NCI-H2227 (cell line): Measurements from ENCODE around the gene PPP1R26.
A peak's percentile ranks its signal among the peaks of the same experiment; 100 is the strongest.
"Not testable (repeated sequence)": the region's sequence is repeated elsewhere in the genome, so short reads cannot be mapped to it uniquely, and the experiment has no call there.

ENCODE experiments used
- DNase-seq: peaks from one replicate; lab custom pipeline; 2025; ENCODE audit not compliant: unreplicated experiment; lab: John Stamatoyannopoulos, UW

The PPP1R26 gene

DNA sequence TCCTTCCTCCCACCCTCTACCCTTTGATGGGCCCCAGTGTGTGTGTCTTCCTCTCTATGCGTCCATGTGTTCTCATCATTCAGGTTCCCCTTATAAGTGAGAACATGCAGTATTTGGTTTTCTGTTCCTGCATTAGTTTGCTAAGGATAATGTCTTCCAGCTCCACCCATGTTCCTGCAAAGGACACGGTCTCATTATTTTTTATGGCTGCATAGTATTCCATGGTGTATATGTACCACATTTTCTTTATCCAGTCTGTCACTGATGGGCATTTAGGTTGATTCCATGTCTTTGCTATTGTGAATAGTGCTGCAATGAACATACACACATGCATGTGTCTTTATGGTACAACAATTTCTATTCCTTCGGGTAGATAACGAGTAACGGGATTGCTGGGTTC lies 21.1 kb upstream of the PPP1R26 start:
- DNase-seq: not testable (repeated sequence)

- no peak for DNase-seq
Measured at GRCh38 chr9:135461936-135462335, 17.6 kb upstream of the PPP1R26 start.

GRCh38 chr9:135463140-135463539 lies 16.4 kb upstream of the PPP1R26 start:
- no peak for DNase-seq

- no peak for DNase-seq
Measured at GRCh38 chr9:135464181-135464580, 15.4 kb upstream of the PPP1R26 start.

DNA sequence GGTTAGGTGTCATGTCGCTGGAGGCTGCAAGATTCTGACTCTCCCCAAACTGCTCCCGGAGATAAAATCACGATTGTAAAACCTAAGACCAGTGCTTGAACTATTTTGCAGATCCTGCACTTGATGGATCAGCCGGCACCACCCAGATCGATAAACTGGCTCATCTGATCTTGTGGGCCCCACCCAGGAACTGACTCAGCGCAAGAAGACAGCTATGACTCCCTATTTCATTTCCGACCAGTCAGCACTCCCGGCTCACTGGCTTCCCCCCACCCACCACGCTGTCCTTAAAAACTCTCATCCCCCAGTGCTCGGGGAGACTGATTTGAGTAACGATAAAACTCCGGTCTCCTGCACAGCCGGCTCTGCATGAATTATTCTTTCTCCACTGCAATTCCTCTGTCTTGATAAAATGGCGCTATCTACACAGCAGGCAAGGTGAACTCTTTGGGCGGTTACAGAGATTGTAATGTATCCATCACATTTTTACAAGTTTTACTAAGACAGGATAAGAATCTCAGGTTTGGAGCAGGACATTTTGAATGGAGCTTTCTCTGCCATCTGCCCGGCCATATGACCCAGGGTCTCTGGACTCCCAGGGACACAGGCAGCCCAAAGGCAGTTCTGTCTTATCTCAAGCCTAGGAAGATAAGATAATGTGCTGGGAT lies 10.6 kb upstream of the PPP1R26 start:
- peak; percentile 21 for DNase-seq

DNA sequence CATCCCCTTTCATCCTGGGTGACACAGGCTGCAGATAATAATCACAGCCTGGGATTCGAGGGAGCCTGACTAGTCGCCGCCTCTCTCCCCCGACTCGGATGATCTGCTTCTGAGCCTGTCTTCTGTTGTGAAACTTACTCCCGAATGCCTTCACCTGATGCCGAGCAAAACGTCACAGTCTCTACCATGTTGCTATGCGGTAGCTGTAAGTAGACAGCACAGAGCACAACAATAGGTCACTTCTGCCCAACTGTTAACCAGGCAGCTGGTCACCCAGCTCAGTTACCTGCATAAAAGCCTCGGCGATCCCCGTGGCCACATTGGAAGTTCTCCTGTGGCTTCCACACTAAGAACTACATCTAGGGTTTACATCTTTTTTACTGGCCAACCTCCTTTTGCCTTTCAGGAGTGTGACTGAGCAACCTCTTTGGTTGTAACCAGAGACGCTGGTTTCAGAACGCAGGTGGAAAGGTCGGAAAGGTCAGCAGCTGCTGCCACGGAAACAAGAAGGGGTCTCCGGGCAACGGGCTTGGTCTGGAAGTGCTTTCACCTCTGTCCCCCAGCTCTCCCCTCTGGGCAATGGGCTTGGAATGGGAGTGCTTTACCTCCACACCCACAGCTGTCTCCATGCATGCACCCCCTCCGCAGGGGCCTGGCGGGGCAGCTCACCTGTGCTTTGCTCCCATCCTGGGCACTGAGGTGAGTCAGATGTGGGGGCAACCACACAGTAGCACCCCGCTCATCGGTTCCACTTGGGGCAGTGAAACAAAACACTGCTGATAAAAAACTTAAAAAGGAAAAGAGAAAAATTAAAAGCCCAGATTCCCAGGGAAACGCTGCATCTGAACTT lies 7.6 kb upstream of the PPP1R26 start:
- DNase-seq: peak; percentile 6

DNA sequence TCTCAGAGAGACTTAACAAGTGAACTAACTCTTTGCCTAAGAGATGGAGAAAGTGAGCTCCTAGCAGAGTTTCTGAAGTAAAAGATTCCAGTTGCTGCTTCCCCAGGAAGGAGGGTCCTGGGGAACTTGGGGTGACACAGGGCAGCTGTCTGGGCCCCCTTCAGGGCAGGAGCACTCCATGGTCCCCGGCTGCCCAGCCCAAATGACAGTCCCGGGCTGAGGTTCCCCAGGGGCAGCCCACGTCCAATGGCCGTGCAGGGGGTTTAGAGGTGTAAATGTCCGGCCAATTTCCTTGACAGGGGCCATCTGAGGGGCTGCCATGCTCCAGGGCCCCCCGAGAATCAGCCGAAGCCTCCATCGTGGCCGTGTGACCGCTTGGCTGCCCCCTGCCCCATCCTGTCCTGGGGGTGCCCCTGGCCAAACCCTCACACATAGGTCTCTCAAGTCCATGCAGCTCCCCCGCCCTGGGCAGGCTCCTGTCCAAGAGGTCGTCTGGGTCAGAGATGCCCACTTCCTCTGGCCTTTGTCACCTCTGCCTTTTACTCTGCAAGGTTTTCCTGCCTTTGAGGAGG lies 5.5 kb upstream of the PPP1R26 start:
- DNase-seq: no peak

DNA sequence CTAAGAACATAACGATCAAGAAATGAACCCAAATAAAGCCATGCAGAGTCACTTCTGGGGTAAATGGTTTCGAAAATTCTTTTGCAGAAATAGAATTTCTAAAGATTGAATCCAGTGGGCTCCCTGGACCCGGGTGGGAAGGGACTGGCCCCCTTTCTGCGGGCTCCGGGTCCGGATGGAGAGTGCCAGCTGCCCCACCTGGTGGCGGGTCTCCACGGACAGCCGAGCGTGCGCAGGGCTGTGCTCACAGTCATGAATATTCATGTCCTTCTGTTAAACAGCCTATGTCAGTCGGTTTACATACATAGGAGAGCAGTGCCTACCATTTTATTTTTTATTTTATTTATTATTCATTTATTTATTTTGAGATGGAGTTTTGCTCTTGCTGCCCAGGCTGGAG lies 4.7 kb upstream of the PPP1R26 start:
- DNase-seq: peak; percentile 59

DNA sequence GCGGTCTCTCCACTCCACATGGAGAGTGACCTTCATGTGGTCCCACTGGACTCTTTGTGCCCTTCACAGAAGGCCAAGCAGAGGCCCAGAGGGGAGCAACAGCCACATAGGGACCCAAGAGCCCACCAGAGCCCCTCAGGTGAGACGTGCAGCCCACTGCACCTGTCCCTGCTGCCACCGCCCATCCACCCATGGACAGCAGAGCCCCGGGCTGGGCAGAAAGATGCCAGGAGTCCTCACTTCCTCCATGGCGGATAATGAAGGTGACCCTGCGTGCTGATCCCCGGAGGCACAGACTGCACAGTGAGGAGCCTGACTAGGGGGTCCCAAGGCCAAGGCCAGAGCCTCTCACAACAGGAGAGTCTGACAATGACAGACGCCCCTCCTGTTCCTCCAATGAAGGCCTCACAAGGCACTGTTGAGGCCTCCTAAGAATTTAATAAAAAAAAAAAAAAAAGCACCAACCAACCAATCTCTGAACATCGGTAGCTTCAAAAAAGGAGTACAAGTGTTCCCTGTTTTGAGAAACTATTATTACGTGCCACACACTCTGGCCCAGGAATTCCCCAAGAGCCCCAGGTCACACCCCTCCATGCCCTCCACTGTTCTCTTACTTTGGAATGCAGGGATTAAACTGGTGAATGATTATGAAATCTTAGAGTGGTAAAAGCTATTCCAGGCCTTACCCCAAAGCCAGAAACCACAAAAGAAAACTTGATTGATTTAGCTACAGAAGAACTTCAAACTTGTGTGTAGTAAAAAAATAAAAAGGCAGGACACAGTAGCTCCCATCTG lies 2.8 kb upstream of the PPP1R26 start:
- no peak for DNase-seq

- no peak for DNase-seq
Measured at GRCh38 chr9:135478191-135478590, 1.4 kb upstream of the PPP1R26 start.

DNA sequence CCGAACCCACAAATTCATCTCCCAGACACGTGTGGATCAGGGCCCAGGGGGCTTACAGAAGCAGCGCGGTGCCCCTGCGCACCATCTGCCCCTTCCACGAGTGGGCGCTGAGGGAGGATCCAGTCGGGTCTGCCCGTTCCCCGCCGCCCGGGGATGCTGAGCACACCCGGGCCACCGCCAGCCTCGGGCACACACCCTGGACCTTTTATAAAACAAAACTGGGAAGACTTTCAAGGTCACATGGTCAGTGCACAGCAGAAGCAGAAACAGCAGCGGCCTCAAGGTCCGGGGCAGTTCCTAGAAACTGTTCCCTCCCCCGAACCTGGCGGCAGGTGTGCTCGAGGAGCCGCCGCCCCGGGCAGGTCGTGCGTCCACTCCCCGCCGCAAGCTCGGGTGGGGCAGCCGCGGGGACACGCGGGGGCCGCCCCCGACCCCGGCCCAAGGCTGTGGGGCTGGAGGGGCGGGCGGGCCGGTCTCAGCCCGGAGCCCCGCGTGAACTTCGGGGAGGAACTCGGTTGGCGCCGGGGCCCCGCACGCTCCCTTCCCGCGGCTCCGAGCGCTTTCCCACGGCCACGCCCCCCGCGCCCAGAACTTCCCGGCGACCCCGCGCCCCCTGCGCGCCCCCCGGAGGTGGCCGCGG lies 633 bp upstream of the PPP1R26 start:
- DNase-seq: peak; percentile 21

DNA sequence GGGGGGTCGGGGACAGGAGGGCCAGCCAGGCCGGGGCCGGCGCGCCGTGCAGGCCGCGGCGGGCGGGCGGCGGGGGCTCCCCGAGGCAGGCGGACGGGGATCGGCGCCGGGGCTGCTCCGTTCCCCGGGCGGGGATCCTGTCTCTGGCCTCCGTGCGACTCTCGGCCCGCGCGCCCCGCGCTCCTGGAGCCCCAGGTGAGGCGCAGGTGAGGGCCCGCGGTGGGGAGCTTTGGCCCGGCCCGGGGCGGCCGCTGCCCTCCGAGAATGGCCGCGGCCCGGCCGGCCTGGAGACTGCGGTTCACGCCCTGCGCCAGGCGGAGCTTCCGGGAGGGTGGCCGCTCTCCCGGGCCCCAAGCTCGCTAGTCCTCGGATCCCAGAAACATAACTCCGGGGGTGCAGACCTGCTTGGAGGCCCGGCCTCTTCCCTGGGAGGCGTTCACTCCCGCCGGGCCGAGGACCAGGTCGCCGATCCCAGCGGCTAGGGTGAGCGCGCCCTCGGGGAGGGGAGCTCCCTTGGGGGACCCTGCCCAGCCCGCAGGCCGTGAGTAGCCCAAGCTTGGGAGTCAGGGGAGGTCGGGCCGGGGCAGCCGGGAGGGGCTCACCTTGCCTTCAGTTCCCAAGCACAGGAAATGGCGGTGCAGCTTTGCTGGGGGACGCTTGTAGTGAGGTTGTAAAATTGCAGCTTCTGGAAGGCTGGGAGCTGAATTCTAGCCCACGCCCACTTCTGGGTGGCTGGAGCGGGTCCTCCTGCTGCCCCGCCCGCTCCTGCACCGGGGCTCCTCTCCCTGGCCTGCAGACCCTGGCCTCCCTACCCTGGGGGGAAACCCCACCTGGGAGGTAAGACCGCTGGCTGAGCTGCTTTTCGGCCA lies 723 bp downstream of the PPP1R26 start:
- peak; percentile 54 for DNase-seq

- no peak for DNase-seq
Measured at GRCh38 chr9:135480940-135481310, 1.3 kb downstream of the PPP1R26 start.

DNA sequence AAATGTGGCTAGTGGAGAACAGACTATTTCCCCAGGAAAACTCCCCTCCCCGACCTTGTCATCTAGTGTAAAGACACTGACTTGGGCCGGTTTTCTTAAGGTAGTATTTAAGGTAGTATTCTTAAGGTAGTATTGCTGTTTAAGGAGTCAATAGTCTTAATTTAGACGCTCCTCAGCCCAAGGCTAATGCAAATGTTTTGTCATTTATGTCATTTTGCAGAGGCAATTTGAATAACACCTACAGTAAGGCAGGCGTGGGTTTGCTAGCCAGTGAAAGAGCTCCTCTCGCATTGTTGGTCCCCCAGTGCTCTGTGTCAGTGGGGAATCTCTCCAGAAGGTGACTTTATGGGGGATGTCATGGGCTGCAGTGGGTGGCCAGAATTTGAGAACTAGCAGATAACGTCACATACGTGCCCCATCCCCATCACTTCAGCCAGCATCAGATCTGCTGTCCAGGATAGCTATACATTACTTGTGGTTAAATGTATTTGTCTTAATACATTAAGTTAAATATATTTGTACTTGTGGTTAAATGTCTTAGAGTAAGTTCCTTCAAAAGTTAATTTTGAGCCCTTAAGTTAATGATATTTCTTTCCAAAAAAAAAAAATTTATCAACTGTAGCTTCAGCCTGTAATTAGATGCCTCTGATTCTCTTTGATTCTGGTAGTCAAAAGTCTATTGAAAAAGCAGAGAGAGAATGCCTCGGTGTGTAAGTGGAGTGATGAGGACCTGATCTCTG lies 2.6 kb downstream of the PPP1R26 start:
- no peak for DNase-seq

DNA sequence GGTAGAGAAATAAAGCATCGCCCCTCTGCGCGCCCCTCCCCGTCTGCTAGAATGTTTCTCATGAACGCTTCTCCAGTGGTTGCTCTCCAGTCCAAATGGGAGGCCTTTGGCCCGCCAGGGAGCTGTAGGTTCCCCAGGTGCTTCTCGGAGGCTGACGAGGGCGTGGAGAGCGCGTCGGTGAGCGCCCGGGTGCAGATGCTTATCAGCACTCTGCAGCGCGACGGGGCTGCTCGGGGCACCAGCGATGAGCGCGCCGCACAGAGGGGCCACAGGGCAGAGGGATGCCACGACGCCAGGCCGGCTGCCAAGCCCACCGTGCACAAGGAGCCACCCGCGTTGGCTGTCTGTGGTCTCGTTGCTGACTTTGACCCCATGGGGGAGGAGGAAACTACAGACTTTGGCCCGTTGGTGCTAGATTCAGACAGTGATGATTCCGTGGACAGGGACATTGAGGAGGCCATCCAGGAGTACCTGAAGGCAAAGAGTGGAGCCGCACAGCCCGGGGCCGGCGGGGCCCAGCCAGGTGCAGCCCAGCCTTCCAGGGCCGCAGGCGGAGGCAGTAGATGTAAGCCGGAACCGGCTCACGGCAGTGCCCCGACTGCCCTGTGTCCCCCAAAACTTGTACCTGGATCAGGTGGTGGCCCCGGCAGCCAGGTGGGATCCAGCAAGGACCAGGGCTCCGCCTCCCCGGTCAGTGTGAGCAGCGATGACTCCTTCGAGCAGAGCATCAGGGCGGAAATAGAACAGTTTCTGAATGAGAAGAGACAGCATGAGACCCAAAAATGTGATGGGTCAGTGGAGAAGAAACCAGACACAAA lies 5.1 kb downstream of the PPP1R26 start:
- DNase-seq: no peak

- no peak for DNase-seq
Measured at GRCh38 chr9:135485385-135485784, 5.8 kb downstream of the PPP1R26 start.

- DNase-seq: no peak
Measured at GRCh38 chr9:135485832-135486231, 6.2 kb downstream of the PPP1R26 start.

- DNase-seq: no peak
Measured at GRCh38 chr9:135486267-135487065, 6.9 kb downstream of the PPP1R26 start.
